H4 (cell line): ENCODE measurements around the gene MDC1. TPM values are rescaled to one million over a fixed set of nuclear protein-coding genes. Genes with fewer than 3 reads are reported as not detected.
A peak's percentile ranks its signal among the peaks of the same experiment; 100 is the strongest.

Experiments
- DNase-seq: peaks from one replicate; pipeline ENCODE4 v3.0.0-alpha.2; 2015; ENCODE audit warnings: low spot score
- total RNA-seq: library from RNA; depleted of rRNA; stranded (reverse); fragments of >200 nt; shearing (Covaris generic); gene quantifications from 2 replicates; pipeline ENCODE4 v1.2.3, GENCODE V29; 2014

The MDC1 gene
- total RNA-seq, 1 experiment from 2014 or later: 8.7 TPM

DNA sequence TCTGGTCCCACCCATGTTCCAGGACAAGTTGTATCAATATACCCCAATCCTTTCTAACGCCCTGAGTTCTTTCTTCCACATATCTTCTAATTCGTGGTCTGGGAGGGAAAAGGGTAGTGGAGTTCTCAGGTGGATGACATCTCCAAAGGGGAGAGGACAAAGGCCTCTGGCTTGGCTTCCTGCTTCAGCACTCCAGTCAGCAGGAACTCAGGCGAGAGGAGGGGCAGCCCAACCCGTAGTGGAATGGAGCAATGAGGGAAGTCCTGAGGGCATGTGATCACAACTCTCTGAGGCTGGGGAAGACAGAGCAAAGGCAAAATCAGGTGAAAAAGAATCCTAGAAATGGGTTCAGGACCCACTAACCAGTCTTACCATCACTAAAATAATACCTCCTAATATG is 16.7 kb downstream of the MDC1 start:
- no peak for DNase-seq

DNA sequence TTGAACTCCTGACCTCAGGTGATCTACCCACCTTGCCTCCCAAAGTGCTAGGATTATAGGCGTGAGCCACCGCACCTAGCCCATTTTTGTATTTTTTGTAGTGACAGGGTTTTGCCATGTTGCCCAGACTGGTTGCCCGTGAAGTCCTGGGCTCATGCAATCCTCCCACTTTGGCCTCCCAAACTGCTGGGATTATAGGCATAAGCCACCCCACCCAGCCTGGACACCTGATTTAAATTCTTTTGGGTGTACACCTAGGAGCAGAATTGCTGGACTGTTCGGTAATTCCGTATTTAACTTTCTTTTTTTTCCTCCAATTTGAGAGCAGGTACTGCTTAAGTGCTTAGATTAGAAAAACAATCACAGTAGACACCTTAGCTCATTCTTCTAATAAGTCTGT is 20.6 kb downstream of the MDC1 start:
- DNase-seq: no peak

DNA sequence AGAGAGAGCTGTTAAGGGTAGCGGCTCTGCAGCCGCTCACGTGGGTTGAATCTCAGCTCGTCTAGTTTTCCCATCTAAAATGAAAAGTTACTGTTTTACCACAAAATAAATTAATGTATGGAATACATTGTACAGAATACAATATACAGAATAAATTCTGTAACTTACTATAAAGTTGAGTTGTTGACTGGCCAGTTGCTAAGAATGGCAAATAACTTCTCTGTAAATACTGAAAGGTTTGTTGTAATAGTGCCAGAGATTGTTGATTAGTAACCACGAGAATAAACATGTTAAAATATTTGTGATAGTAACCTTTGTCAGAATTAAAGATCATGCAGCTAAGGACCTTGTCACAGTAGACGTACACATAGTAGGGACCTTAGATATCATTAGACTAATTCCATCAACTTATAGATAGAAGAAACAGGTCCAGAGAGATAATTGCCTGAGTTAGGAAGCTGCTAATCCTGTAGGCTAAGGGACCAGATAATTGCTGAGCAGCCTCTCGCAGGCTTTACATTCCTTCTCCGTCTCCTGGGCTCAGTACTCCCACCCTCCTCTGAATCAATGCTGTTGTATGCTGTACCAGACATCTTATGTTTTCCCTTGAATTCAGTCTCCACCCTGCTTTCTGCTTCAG is 25.8 kb downstream of the MDC1 start:
- DNase-seq: no peak

- DNase-seq: peak; percentile 79
Measured at GRCh38 chr6:30690403-30691207, 26.5 kb downstream of the MDC1 start, which contains the start of gene NRM. TSS of gene NRM (minus strand) at chr6:30690984. CDS start at chr6:30690974, 10 bp downstream.

- DNase-seq: no peak
Measured at GRCh38 chr6:30689985-30690384, 27.1 kb downstream of the MDC1 start.

DNA sequence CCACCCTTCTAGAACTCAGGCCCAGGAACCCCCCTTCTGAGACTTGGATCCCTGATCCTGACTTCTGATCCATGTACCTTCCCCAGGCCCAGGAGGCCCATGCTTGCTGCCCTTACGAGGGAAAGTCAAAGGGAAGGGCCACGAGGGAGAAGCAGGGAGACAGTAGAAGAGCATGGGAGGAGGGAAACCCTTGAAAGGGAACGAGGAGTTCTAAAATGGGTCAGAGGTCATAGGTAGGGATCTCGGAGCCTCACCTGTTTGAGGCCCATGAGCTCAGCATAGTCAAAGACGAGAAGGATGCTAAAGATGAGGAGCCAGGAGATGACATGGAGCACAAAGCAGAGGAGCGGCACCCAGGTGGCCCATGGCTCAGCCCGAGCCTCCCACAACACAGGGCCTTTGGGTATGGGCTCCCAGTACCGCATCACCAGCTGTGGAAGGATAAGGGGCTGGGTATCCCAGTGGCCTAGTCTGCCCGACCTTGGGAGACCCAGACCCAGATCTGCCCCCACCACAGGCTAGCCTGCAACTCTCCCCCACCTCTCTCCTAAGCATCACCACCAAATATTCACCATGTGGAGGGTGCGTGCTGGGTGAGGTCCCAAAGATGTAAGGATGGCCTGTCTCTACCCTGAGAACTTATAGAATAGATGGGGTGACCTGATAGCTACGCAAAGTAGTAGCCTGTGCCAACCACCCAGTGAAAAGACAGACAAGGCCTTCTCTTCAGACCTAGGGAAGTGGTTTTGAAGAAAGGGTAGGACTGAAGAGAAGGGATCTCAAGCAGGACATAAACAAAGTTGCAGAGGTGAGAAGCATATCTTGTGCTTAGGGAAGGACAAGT is 27.8 kb downstream of the MDC1 start:
- DNase-seq: no peak

GRCh38 chr6:30688569-30688968 is 28.5 kb downstream of the MDC1 start:
- DNase-seq: no peak

GRCh38 chr6:30687659-30688431 is 29.2 kb downstream of the MDC1 start:
- DNase-seq: peak; percentile 57

GRCh38 chr6:30686908-30687658 is 30.0 kb downstream of the MDC1 start:
- DNase-seq: peak; percentile 95

DNA sequence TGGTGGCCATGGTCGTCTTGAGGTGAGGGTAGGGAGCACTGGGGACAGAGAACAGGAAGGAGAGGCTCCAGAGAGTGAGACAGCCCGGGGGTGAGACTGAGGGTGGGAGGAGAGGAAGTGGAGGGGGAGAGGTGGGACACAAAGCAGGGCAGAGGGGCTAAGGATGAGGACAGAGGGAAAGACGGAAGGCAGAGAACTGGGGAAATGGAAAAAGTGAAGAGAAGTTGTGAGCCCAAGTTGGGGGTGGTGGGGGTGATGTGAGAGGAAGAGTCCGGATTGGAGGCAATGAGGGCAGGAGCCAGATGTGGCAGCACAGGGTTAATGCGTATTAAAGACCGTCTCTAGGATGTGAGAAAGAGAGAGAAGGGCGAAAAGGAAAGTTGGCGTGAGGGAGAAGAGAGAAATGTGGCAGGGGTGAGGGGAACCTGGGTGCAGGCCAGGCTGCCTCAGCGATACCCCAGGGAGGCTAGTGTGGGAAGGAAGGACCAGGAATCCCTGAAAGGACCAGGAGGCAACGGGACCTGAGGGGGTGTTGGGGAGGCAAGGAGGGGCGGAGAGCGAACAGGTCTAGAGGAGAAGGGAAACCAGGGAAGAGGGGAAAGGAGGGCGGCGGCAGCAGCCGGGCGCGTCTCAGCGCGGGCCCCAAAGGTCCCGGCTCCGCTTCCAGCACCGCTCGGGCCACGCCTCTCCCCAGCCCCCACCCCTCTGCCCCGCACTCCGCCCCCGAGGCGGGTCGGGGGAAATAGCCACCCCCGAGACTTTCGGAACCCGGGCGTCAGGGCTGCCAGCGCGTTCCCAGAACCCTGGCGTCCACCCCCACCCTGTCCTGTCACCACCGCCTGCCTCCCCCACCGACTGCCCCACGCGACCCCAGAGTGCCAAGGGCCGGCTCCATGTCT is 30.8 kb downstream of the MDC1 start, which contains the start of gene PPP1R18:
Gene PPP1R18, minus strand, starts transcription at position 637 of the 899 bp plus-strand sequence. Its CDS starts 627 bp downstream, at position 10.
- DNase-seq: peak; percentile 26

DNA sequence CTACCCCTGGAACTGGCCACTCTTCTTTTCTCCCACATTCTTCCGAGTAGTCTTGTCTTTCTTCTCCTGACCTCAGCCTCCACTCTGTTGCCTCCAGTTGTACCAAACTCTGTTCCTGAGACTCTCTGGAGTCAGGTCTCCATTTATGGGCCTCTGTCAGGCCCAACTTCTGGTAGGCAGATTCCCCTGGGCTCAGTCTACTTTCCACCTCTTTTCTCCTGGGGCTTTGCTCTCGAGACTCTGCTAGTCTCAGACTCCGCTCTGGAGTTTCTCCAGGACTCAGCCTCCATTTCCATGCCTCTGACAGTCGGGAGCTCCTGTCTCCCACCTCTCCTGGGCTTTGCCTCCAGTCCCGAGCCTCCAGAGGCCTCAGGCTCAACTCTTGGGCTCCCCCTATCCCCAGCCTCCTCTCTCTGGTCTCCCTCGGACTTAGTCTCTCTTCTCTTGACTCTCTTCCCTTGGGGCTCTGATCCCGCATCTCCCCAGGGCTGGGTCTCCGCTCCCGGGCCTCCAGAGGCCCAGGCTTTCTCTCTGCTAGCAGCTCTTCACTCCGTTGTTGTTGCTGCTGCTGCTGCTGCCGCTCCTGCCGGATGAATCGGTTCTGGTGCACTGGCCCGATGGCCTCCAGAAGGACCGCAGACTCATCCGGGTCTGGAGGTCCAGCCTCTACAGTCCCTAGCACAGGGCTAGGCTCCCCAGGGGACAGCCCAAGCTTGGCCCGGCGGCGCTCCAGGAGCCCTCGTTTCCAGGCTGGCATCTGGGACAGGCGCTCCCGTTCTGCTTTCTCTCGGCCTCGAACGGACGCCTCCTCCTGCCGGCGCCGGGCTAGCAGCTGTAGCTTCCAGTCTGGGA is 31.7 kb downstream of the MDC1 start:
- DNase-seq: no peak

DNA sequence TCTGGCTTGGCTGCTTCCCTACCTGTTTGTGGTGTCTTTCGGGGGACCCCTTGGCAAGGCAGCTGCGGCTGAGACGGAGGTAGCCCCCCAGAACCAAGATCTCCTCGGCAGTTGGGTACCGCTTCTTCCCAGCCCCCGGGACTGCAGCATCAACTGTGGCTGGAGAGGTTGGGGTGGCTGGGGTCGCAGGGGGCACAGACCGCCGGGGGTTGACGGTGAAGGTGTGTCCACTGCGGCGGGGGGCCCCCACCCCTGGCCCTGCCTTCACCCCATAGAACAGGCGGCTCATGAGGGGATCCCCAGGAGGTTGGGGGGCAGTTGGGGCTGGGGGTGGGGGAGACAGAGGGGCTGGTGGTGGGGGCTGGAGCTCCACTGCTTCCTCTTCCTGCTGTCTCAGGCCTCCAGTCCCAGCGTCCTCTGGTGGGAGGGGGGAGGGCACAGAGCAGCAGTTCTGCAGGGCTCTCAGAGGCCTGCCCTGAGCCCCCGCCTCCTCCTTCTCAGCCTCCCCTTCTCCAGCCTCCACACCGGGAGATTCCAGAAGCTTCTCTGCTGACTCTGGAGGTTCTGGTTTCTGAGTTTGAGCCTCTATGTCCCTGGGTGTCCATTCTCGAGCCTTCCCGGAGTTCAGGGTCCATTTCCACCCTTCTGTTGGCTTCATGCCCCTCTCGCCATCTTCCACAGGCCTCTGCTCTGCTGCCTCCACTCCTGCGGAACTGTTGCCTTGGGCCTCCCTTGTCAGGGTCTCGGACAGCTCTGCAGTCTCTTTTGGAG is 32.5 kb downstream of the MDC1 start:
- peak; percentile 23 for DNase-seq

- no peak for DNase-seq
Measured at GRCh38 chr6:30683980-30684338, 33.1 kb downstream of the MDC1 start.

DNA sequence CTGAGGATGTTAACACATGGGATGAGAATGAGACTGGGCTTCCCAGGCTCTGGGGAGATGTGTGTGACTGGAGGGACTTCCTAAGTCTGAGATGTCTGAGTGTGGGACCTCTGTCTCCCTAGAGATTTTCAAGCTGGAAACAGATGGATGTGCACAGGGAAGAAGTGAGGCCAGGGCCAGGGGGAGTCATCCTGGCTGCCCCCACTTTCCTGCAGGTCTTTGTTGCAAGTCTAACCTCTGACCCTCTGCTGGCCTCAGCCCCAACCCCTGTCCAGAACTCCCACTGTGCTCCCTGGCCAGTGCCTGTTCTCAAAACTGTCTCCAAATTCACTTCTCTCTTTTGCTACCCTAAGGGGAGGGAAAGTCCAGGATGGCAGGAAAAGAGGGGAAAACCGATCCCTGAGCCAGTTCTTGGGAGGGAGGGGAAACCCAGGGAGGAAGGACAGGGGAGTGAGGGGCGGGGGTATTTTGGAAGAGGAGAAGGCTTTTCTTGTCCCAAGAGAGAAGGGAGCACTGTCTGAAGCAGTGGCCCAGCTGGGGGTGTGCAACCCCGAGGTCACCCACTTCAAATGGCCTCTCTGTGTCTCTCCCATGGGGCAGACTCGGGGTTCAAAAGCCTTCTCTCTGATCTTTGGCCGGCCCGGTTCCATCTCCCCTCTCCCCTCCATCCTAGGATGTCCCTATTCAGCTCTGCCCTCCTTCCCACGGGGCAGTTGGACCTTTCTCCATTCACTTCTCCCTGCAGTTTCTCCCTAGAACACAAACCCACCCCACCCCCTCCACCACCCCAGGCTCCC is 33.7 kb downstream of the MDC1 start:
- no peak for DNase-seq

- peak; percentile 82 for DNase-seq
Measured at GRCh38 chr6:30682143-30683117, 34.7 kb downstream of the MDC1 start.

DNA sequence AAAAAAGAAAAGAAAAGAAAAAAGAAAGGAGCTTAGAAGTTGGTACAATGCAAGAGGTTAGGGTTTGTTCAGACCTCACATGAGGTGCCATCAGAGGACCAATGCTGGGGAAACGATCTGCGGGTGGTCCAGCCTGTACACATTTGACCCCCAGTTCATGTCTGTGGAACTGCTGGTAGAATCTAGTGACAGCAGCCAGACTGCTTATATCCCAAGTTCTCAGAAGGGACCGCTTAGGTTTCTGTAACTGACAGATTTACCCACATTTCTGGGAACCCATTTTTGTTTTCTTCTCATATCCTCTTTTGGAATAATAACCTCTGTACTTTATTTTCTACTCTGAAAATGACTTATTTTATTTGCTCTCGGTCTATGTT is 35.3 kb downstream of the MDC1 start:
- DNase-seq: no peak
